Measurements from ENCODE around the gene DPRX.

DPRX gene

DNA sequence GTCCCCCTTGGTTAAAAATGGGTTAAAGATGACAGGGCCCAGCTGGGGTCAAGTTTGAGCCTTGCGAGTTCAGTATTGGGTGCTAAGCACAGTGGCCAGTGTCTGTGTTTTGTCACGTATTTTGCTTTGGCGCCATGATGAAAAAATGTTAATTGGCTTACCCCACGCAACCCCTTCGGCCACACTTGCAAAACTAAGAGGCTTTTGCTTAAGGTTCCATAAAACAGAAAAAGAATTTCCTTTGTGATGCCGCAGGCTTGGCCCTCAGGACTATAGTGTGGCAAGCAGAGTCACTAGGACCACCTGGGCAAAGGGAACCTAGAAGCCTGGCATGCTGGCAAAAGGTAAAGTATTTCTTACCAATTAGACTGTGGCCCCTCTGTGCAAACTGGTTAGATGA lies 20.7 kb downstream of the DPRX start:
- in situ Hi-C loops (cut with MboI; ENCODE audit: low sequenced_read_pairs, unreplicated experiment) = no loop called here
- TF ChIP-seq, protein P1, sequence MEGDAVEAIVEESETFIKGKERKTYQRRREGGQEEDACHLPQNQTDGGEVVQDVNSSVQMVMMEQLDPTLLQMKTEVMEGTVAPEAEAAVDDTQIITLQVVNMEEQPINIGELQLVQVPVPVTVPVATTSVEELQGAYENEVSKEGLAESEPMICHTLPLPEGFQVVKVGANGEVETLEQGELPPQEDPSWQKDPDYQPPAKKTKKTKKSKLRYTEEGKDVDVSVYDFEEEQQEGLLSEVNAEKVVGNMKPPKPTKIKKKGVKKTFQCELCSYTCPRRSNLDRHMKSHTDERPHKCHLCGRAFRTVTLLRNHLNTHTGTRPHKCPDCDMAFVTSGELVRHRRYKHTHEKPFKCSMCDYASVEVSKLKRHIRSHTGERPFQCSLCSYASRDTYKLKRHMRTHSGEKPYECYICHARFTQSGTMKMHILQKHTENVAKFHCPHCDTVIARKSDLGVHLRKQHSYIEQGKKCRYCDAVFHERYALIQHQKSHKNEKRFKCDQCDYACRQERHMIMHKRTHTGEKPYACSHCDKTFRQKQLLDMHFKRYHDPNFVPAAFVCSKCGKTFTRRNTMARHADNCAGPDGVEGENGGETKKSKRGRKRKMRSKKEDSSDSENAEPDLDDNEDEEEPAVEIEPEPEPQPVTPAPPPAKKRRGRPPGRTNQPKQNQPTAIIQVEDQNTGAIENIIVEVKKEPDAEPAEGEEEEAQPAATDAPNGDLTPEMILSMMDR (IDR thresholded peaks at IDR 0.05; ENCODE audit: borderline replicate concordance, control extremely low read depth, extremely low read depth, insufficient read depth, missing control alignments) = no peak

DNA sequence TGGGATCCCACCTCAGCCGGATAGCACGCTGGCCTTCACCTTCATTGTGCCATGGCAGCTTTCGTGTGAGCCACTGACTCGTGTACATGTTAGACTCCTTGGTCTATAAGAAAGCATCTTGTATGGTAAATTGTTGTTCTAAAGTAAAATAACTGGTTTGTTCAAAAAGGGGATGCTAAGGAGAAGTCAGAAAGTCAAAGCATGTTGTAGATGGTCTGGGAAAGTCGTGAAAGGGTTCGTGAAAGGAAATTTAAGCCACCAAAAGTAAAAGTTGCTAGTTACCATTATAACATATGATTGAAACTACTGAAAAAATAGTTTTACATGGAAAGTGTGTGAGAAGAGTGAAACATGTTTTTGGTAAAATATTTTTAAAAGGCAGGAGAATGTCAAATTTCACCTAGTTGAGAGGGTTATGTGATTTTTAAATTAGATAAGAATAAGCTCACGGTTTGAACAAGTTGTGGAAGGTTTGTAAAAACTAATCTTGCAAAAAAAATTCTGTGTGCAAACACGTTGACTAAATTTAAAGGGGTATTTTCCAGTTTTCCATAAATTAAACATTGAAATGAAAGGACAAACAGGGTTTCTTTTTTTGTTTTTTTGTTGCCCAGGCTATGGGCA lies 23.4 kb downstream of the DPRX start:
- in situ Hi-C loops (cut with MboI; ENCODE audit: low sequenced_read_pairs, unreplicated experiment) = no loop called here
- TF ChIP-seq, protein P1 (IDR thresholded peaks at IDR 0.05; ENCODE audit: borderline replicate concordance, control extremely low read depth, extremely low read depth, insufficient read depth, missing control alignments) = no peak
- DNase-seq (ENCODE audit: low spot score) = no peak

More for the DNA sequence above, 20.7 kb downstream of the DPRX start:
- DNase-seq (ENCODE audit: low spot score) = no peak

DNA sequence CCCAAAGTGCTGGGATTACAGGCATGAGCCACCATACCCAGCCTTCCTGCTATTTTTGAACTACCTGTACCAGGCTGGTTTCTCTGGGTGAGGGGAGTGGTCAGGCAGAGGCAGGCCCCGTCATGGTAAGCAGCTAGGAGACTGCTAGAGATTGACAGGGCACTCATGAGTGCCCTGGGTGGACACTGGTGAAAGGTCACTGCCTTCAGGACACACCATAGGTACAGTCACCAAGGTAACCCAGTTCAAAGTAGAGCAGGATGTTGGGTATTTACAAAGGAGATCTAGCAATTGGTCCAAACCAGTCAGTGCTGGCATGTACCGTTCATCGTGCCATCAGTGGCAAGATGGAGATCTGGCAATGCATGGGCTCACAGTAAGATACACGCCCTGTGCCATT lies 25.5 kb downstream of the DPRX start:
- TF ChIP-seq, protein P1 (IDR thresholded peaks at IDR 0.05; ENCODE audit: borderline replicate concordance, control extremely low read depth, extremely low read depth, insufficient read depth, missing control alignments) = no peak
- in situ Hi-C loops (cut with MboI; ENCODE audit: low sequenced_read_pairs, unreplicated experiment) = no loop called here
- no peak for DNase-seq (ENCODE audit: low spot score)

DNA sequence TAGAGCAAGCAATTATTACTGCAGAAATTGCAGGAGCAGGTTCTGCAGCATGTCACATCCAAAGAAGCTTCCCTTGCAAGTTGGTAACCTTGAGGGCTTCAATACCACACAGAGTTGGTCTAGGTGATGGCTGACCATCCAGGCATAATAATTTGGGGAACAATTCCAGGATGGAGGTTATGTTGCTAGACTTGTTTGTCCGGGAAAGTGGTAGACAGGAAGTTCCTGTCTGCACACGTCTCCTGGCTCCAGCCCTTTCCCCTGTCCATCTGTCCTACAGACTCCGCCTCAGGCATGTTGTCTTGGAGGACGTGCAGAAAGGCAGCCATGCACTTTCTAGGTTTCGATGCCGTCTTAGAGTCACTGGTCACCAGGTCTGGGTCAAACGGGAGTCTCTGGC lies 26.0 kb downstream of the DPRX start:
- DNase-seq (ENCODE audit: low spot score) = no peak
- in situ Hi-C loops (cut with MboI; ENCODE audit: low sequenced_read_pairs, unreplicated experiment) = no loop called here
- TF ChIP-seq, protein P1 (IDR thresholded peaks at IDR 0.05; ENCODE audit: borderline replicate concordance, control extremely low read depth, extremely low read depth, insufficient read depth, missing control alignments) = no peak

GRCh38 chr19:53659292-53659691 lies 27.5 kb downstream of the DPRX start:
- TF ChIP-seq, protein P1 (IDR thresholded peaks at IDR 0.05; ENCODE audit: borderline replicate concordance, control extremely low read depth, extremely low read depth, insufficient read depth, missing control alignments) = no peak
- in situ Hi-C loops (cut with MboI; ENCODE audit: low sequenced_read_pairs, unreplicated experiment) = no loop called here
- no peak for DNase-seq (ENCODE audit: low spot score)

DNA sequence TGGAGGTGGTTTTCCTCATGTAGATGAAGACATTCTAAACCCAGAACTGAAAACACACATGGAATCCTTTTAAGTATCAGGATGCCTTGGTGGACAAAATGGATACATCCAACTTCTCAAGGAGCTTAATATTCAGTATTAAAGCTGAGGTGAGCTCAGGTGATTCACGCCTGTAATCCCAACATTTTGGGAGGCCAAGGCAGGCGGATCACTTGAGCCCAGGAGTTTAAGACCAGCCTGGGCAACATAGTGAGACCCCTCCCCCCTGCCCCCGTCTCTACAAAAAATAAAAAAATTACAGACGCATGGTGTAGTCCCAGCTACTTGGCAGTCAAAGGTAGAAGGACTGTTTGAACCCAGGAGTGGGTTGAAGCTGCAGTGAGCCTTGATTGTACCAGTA lies 28.8 kb downstream of the DPRX start:
- TF ChIP-seq, protein P1 (IDR thresholded peaks at IDR 0.05; ENCODE audit: borderline replicate concordance, control extremely low read depth, extremely low read depth, insufficient read depth, missing control alignments) = no peak
- DNase-seq (ENCODE audit: low spot score) = no peak
- in situ Hi-C loops (cut with MboI; ENCODE audit: low sequenced_read_pairs, unreplicated experiment) = no loop called here

Data from GM13976 (cell line).